GM04503 (cell line): ENCODE results near the gene GID8.
"Not testable (repeated sequence)": the region's sequence is repeated elsewhere in the genome, so short reads cannot be mapped to it uniquely, and the experiment has no call there.

Source experiments
- DNase-seq: peaks from one replicate; pipeline ENCODE4 v3.0.0-alpha.2; 2012; ENCODE audit warnings: low read depth

The GID8 gene

GRCh38 chr20:62958388-62959100 is 20.6 kb downstream of the GID8 start:
- no peak for DNase-seq

DNA sequence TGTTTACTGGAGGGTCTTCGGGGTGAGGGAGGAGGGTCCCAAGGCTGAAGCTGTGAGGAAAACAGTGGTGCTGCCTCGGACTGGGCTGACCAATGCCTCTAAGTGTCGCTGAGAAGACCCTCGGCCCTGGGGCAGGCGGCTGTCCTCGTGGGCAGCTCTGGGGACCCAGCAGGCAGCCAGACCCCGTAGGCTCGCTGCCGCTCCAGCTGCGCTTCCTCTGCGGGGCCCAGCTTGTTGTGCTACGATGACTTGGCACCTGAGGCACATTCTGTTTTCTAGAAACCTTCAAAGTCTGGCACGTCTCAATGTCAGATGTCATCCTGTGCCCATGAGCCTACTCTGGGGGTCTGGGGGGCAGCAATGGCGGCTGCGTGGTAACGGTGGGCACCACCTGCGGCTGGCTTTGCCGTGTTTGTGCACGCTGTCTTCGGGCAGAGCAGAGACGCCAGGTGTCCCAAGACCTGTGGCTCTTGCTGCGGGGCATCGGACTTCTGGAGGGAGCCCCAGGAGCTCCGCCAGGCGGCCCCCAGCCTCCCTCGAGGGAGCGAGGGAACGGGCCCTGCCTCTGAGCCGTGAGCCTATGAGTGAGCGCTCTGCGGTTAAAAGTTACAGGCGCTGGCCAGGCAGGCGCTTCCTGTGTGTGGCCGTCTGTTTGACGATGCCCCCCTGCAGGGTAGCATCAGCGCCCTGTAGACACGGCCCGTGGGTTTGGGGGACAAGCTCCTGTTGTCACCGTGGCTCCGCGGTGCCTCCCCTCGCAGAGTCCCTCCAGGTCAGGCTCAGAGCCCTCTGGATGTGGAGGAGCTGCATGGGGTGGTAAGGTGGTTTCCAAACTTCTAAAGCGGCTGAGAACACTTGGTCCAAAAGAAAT is 21.4 kb downstream of the GID8 start:
- no peak for DNase-seq

- no peak for DNase-seq
These were observed 22.1 kb downstream of the GID8 start for GRCh38 chr20:62959998-62960436.

DNA sequence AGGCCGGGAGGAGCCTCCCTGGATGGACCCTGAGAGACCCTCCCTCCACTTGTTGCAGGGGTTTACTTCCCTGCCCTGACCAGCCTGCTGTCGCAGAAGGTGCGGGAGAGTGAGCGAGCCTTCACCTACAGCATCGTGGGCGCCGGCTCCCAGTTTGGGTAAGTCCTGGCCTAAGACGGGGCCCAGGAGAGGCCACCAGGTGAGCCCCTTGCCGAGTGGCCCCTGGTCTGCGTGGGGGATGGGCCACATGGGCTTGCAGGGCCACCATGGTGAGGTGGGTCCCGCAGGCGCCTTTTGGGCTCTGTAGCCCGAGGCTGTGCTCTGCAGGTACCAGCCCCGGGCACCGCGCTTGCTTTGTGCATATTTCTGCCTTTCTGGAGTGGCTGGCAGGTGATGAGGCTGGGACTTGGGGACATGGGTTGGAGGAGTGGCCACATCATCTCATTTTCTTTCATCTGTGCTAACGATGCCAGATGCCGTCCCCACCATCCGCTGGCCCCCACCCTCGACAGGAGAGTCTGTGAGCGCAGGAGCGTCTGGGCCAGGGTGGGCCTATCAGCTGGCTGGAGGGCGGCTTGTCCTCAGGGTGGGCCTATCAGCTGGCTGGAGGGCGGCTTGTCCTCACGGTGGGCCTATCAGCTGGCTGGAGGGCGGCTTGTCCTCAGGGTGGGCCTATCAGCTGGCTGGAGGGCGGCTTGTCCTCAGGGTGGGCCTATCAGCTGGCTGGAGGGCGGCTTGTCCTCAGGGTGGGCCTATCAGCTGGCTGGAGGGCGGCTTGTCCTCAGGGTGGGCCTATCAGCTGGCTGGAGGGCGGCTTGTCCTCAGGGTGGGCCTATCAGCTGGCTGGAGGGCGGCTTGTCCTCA is 22.7 kb downstream of the GID8 start:
- not testable (repeated sequence) for DNase-seq

- DNase-seq: no peak
These were observed 23.4 kb downstream of the GID8 start for GRCh38 chr20:62961310-62961783.

DNA sequence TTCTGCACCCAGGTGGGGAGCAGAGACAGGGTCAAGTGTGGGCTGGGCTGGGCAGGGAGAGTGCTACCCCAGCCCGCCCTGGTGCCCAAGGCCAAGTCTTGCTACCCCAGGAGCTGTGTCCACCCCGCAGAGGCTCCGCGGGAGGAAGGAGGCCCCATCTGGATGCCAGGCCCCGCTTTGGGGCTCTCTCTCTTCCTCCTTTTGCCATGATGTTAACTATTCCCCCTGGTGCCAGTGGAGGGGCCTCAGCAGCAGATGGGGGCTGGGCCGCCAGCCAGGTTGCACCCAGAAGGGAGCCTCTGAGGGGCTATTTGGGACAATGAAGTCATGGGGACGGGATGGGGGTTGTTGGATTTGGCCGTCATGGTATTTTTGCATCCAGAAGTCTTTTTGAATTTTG is 23.9 kb downstream of the GID8 start:
- DNase-seq: no peak

- no peak for DNase-seq
These were observed 24.4 kb downstream of the GID8 start for GRCh38 chr20:62962221-62962879.

DNA sequence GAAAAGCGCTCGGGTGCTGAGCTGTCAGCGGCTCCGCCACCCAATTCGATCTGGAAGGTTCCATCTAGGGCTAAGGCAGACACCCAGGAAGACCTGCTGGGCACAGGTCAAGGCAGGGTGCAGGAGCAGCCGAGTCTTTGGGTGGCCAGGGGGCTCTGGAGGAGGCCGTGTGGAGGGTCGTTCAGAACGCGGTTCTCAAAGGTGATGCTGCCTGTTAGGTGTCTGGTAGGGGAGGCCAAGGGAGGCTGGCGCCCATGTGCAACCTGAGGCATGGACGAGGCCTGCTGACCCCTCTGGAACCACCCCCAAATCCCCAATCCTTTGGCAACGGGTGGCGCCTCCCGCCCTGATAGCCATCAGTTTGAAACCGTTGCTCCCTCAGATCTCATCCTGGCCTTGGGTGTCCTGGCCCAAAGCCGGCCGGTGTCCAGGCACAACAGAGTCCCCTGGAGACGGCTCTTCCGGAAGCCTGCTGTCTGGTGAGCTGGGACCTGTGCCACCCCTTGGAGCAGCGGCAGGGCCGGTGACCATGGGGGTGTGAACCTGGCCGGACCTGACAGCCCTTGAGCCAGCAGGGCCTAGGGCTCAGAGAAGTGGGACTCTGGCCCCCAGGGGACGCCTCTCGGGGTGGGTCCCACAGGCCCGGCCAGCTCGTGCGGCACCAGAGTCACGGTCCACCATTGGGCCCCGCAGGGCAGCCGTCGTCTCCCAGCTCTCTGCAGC is 25.1 kb downstream of the GID8 start:
- no peak for DNase-seq

- no peak for DNase-seq
These were observed 25.9 kb downstream of the GID8 start for GRCh38 chr20:62963614-62964397.

DNA sequence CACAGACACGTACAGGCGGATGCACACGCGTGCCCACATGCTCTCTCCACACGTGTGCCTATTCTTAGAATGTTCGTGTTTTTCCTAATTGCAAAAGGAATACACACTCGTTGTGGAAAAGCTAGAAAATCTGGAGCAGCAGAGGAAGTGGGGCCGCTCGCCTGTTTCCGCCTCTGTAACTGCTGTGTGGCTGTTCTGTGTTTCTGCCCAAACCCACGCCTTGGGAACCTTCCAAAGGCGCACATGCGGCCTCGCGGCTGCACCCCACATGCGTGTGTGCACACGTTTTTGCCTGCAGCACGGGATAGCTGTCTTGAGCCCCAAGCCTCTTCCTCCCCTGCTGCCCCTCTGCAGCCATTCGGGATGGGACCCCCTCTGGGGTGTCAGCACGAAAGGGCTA is 26.8 kb downstream of the GID8 start:
- no peak for DNase-seq

GRCh38 chr20:62965363-62965771 is 27.4 kb downstream of the GID8 start:
- DNase-seq: no peak

GRCh38 chr20:62966212-62967148 is 28.5 kb downstream of the GID8 start:
- no peak for DNase-seq

DNA sequence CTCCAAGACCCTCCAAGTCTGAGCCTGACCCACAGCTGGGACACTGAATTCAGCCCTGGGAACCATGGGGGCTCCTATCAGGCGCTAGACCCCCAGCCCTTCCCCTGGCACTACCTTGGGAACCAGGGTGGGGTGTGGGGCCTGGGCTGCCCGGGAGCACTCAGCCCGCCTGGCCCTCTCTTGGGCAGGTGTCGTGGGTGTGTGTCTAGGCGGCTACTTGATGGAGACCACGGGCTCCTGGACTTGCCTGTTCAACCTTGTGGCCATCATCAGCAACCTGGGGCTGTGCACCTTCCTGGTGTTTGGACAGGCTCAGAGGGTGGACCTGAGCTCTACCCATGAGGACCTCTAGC is 29.2 kb downstream of the GID8 start:
- no peak for DNase-seq

DNA sequence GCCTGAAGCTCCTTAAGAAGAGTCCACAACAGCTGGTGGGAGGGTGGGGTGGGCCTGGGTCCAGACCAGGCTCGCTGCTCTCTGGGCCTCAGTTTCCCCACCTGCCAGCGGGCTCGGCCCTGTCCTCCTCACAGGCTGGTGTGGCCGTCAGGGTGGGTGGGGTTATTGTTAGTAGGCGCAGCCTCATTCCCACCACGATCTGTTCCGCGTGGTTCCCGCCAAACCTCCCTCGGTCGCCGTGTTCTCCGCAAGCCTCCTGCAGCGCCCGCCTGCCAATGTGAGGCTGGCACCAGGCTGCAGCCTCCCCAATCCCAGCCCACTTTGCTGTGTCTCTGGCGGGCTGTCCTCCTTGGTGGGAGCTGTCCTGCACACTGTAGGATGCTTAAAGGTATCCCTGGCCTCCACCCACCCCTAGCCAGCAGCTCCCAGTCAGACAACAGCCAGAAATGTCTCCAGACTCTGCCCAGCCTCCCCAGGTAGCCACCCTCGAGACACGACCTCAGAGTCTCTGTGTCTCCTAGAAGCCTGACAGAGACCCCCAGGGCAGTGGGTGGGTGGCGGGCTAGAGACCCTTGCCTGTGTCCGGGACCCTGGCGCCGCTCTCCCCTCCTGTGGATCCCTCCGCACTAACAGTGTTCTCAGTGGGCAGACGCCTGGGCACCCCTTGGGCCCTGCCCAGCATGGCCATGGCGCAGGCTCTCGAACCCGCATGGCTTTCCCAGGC is 29.8 kb downstream of the GID8 start:
- DNase-seq: no peak

DNA sequence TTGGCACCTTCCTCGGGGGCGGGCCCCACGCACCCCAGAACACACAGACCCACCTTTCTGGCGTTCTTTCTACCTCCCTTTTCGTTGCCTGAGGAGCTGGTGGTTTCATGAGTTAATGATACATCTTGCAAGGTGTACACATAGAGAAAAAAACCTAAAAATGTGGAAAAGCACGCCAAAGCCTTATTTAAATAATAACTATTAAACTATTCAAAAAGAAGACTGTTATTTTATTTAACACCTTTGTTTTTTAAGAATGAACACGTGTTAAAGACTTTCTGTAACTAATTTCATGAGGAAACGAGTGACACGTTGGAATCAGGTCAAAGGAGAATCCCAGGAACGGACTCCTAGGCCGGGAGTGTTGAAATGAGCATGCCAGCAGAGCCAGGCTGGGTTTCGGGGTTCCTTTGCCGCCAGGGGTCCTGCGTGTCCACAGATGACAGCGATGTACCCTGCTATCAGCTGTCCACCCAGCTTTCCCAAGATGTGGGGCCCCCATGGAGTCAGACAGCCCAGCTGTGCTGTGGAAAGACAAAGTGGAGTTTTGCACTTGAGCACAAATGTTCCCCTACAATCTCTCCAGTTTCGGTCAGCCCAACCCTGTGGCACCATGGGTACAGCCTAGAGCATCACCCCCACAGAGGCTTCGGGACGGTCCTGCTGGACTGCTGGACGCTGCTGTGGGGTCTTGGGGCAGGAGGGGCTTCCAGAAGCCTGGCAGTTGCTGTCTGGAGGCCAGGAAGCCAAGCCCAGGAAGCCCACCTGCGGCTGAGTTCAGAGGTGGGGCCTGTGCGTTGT is 30.6 kb downstream of the GID8 start:
- no peak for DNase-seq

- no peak for DNase-seq
These were observed 31.3 kb downstream of the GID8 start for GRCh38 chr20:62969179-62969760.

DNA sequence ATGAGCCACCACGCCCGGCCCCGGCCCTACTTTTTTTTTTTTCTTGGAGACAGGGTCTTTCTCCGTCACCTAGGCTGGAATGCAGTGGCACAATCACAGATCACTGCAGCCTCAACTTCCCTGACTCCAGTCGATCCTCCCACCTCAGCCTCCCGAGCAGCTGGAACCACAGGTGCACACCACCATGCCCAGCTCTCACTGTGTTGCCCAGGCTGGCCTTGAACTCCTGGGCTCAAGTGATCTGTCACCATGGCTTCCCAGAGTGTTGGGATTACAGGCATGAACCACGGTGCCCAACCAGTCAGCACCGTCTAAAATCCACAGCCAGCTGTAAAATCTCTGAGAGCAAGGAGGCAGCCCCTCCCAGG is 32.0 kb downstream of the GID8 start:
- DNase-seq: no peak
